HG03103 (cell line): ENCODE measurements around the gene SYNPO.

Source experiments
- ATAC-seq: cut with Tn5 transposase; IDR thresholded peaks from one replicate; pipeline ENCODE4 v1.9.1; 2021; ENCODE audit warnings: low read depth; ENCODE audit not compliant: unreplicated experiment

SYNPO gene

DNA sequence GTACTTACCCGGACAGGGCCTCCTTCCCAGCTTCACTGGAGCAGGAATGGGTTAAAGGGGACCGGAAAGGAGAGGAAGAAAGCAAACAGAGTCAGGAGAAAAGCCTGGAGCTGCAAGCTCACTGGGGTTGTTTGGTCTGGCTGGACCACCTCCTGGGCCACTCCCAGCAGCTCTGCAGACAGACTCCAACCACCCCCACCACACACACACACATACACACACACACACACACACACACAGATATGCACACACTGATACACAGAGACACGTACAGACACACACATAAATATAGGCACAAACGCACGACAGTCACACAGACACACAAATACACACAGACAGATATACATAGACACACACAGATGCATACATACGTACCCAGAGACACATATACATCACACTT lies 34.9 kb upstream of the SYNPO start:
- no peak for ATAC-seq

DNA sequence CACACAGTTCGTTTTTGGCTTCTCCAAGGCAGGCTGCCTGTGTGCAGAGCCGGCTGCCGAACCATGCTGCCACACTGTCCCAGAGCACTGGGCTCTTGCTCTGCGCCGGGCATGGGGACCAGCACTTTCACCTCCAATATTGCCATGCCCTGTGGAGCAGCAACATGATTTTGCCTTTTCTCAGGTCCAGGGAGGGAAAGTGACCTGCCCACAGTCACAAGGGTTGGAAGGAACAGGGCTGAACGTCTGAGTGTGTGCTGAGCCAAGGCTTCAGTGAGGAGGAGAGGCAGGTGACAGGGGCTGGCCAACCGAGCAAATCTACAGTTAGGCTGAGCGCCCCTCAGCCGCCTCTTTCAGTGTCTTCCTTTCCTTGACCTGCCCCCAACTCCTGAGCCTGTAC lies 34.0 kb upstream of the SYNPO start:
- ATAC-seq: no peak

GRCh38 chr5:150607105-150607504 lies 33.4 kb upstream of the SYNPO start:
- ATAC-seq: no peak

DNA sequence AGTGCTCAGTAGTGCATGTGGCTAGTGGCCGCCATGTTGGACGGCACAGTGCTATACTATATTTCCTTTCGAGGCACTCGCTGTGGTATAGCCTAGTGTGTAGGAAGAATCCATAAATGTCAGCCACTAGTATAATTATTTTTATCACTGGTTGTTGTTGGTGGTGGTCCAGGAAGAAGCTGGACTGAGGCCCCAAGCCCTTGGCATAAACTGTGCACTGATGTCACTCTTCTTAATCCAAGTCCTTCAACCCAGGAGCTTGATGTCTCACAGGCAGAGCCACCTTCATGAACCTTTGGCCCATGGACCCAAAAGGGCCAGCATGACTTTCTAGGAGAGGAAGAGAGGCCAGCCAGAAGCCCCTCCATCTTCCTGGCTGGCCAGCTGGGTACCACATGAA lies 32.5 kb upstream of the SYNPO start:
- ATAC-seq: no peak

DNA sequence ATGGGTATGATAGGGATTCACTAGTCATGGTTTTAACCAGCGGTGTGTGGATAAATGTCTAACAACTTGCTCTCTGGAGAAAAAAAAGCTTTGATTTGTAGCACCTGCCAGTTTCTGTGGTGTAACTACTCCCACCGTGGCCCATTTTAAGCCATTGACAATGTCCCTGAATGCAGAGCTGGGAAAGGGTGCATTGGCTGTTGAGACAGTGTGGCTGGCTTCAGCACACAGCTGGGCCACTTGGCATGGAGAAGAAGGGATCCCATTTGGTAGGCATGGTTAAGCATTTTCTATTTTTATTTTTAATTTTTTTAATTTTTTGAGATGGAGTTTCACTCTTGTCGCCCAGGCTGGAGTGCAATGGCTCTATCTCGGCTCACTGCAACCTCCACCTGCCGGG lies 31.5 kb upstream of the SYNPO start:
- no peak for ATAC-seq

- ATAC-seq: no peak
Observed at GRCh38 chr5:150609843-150610584, 30.4 kb upstream of the SYNPO start.

- no peak for ATAC-seq
Observed at GRCh38 chr5:150611026-150611425, 29.4 kb upstream of the SYNPO start.

DNA sequence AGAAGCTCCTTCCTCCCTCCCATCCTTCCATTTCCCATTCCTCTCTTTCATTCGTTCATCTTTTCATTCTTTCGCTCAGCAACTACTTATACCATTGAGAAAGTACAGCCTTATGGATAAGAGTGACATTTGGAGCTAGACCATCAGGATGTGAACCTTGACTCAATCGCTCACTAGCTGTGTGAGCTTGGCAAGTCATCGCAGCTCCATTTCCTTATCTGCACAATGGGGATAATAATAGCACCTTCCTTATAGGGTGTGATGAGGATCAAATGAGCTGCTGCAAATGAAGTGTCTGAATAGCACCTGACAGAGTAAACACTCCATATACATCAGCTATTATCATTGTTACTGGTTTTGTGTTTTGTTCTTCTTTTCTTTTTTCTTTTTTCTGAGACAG lies 28.1 kb upstream of the SYNPO start:
- no peak for ATAC-seq

GRCh38 chr5:150612905-150613670 lies 27.4 kb upstream of the SYNPO start:
- ATAC-seq: no peak

- ATAC-seq: no peak
Observed at GRCh38 chr5:150613991-150614660, 26.3 kb upstream of the SYNPO start.

DNA sequence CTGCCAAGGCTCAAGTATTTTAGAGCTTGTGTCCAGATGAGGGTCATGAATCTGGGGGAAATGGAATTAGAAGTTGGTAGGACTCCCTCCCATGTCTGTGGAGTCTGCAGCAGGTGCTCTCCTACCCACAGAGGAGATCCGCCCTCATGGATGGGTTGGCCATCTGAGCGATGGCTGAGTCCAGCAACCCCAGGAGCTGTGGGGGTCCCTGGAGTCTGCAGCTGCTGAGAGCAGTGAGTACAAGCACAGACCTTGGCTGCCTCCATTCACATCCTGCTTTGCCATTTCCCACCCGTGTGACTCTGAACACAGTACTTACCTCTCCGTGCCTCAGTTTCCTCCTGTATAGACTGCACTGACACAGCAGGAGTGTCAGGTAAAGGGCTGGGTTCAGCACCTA lies 25.8 kb upstream of the SYNPO start:
- no peak for ATAC-seq

- ATAC-seq: no peak
Observed at GRCh38 chr5:150615141-150615699, 25.2 kb upstream of the SYNPO start.

DNA sequence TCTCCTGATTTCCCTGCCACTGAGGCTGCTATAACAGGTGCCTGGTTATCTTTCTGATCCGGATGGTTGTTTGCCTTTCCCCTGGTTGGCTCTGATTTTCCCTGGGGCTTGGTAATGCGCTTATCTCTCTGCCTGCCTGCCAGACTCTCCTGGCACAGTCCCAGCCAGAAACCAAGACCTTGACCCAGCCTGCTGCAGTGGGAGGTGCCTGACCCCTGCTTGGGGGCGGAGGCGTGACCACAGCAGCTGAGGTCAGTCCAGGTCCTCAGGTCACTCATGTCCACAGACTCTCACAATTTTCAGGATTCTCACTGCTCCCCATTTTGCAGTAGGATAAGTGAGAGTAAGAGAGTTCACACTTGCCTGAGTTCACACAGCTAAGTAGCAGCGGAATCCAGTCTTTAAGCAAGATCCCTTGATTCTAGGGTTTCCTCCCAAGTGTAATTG lies 24.4 kb upstream of the SYNPO start:
- no peak for ATAC-seq

DNA sequence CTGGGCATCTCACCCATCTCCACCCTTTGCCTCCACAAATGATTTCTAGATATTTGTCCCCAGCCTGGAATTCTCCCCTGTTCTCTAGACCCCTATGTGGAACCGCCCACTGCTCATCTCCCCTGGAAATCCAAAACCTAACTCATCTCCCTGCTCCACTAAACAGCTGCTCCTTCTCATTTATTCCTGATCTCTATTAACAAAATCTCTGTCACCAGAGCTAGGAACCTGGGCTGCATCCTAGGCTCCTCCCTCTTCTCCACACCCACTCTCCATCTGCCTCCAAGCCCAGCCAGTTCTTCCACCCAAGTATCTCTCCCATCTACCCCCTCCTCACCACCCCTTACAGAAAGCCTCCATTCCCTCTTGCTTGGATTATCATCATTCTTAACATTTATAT lies 24.0 kb upstream of the SYNPO start:
- ATAC-seq: no peak

GRCh38 chr5:150618163-150618562 lies 22.3 kb upstream of the SYNPO start:
- ATAC-seq: no peak

GRCh38 chr5:150618588-150619281 lies 21.7 kb upstream of the SYNPO start:
- ATAC-seq: no peak

DNA sequence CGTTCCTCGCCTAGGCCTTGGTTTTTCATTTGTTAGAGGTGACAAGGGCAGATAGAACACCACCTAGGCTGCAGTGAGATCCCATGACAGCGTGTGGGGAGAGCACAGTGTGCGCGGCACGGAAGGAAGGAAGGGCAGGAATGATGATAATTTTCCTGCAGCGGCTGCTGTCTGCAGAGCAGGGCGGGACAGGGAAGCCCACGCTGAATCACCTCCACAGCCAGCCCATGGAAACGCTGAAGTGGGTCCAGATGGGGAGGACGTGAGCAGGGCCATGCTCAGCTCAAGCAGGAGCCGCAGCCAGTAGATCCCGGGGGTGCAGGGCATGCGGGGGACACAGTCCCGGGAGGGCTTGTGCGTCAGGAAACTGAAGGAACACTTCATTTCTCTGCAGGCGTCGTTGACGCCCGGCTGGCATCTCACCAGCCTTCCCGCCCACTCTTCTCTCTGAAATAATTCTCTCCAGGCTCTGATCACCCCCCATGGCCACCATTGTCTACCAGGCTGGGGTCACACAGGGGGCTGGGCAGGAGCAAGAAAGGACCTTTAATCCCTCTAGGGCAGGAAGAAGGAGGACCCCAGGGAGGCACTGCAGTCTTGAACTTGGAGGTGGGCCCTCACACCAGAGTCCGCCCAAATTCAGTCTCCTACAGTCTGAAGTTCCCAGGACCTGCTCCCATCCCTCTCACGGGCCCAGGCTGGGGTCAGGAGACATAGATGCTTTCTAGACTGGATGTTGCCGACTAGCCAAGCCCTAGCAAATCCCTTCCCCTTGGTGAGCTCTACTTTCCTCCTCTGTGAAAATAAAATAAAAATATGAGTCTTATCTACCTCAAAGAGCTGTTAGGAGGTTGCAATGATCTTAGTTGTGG lies 20.9 kb upstream of the SYNPO start:
- no peak for ATAC-seq

GRCh38 chr5:150621301-150621700 lies 19.2 kb upstream of the SYNPO start:
- no peak for ATAC-seq

GRCh38 chr5:150622157-150622556 lies 18.3 kb upstream of the SYNPO start:
- ATAC-seq: no peak
